LoVo (cell line): ENCODE measurements around the gene LMNTD1.
"Not testable (repeated sequence)": the region's sequence is repeated elsewhere in the genome, so short reads cannot be mapped to it uniquely, and the experiment has no call there.

Experiments used
- DNase-seq: peaks from one replicate; pipeline ENCODE4 v3.0.0-alpha.2; 2016; ENCODE audit warnings: low spot score

Gene LMNTD1

DNA sequence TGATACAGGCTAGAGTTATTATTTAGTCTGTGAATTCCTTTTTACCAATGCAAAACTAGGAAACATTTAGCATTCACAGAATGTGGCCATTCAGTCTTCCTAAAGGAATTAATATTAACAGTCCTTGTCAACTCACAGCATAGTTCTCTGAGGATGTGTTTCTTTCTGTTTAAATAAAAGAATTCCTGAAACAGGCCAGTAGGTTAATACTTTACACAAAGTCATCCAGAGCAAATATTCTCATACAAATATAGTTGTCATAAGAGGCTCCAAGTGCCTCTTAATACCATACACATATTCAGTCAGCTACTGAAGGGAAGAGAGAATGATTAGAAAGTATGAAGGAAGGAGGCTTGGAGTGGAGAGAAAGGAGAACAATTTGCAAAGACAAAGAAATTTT is 120.1 kb downstream of the LMNTD1 start:
- no peak for DNase-seq

DNA sequence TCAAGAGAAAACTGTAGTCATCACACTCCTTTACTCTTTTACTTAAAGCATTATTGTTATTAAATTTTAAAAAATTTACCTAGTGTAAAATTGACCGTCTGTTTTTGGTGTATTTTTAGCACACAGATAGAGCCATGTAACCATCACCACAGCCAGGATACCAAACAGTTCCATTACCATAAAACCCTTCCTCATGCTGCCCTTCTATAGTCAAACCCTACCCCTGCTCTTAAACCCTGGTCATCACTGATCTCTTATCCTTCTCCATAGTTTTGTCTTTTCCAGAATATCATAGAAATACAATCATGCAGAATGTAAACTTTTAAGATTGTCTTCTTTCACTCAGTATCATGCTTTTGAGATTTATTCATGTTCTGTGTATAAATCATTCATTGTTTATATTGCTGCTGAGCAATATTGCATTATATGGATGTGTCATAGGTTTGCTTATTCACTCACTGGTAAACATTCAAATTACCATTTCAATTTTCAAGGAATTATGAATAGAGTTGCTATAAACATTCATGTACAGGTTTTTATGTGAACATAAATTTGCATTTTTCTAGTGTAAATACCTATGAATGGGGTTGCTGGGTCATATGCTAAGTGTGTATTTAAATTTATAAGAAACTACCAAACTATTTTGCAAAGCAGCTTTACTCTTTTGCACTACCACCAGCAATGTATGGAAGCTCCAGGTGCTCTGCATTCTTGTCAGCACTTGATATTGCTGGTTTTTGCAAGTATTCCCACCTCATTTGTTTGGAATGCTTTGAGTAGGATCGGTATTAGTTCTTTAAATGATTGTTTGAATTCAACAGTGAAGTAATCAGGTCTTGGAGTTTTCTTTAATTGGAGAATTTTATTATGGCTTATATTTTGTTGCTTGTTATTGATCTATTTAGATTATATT is 125.5 kb downstream of the LMNTD1 start:
- no peak for DNase-seq

DNA sequence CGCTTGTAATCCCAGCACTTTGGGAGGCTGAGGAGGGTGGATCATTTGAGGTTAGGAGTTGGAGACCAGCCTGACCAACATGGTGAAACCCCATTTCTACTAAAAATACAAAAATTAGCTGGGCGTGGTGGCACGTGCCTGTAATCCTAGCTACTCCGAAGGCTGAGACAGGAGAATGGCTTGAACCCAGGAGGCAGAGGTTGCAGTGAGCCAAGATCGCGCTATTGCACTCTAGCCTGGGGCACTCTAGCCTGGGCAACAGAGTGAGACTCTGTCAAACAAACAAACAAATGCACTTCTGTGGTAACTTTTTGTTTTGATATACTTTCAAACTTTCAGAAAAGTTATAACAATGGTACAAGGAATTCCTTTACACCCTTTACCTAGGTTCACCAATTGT is 126.3 kb downstream of the LMNTD1 start:
- not testable (repeated sequence) for DNase-seq
